Breast epithelium (tissue), 4 donors: ENCODE measurements around the gene EHMT1. TPM values are rescaled to one million over a fixed set of nuclear protein-coding genes. Genes with fewer than 3 reads are reported as not detected.

Experiments used
- DNase-seq, 2 donors: peaks; one replicate each; pipeline ENCODE4 v3.0.0-alpha.2; 2019; ENCODE audit warnings: low spot score in 2 of 2
- H3K27ac ChIP-seq, 2 donors: fragments of 200-600 bp; sonication (generic) in 1 of 2; one replicate each; pipeline ENCODE4 v1.5.1; 2016 to 2019; ENCODE audit warnings: mild to moderate bottlenecking in 1 of 2
- H3K27me3 ChIP-seq, 2 donors: fragments of 200-600 bp; sonication (generic) in 1 of 2; one replicate each; pipeline versions ENCODE4 v1.5.1 to v1.6.0; 2017 to 2019; ENCODE audit warnings: control low read depth in 1 of 2, mild to moderate bottlenecking in 1 of 2
- H3K36me3 ChIP-seq: fragments of 200-600 bp; one replicate; pipeline ENCODE4 v1.5.1; 2019
- H3K4me1 ChIP-seq, 2 donors: fragments of 200-600 bp; sonication (generic); one replicate each; pipeline ENCODE4 v1.5.1; 2016 to 2019; ENCODE audit warnings: control low read depth in 1 of 2
- H3K4me3 ChIP-seq, 3 donors: fragments of 200-600 bp; sonication (generic); 1 replicate in 2 of 3; 2 replicates in 1 of 3; pipeline ENCODE4 v1.5.1; 2016 to 2019; ENCODE audit warnings: mild to moderate bottlenecking in 3 of 3, moderate library complexity in 2 of 3
- H3K9me3 ChIP-seq, 2 donors: fragments of 200-600 bp; sonication (generic) in 1 of 2; one replicate each; pipeline ENCODE4 v1.5.1; 2016 to 2019; ENCODE audit warnings: control low read depth in 1 of 2
- POLR2A ChIP-seq: fragments of 450-650 bp; IDR thresholded peaks from one replicate; pipeline ENCODE4 v1.6.1; 2016; ENCODE audit warnings: antibody characterized with exemption, mild to moderate bottlenecking, moderate library complexity
- POLR2AphosphoS5 ChIP-seq, 3 donors: sonication (generic); formaldehyde crosslinking; IDR thresholded peaks; one replicate each; pipeline ENCODE4 v1.6.1; 2017; ENCODE audit warnings: antibody characterized with exemption in 3 of 3
- intact Hi-C: fragments of 100-400 bp; cut with DNase I; formaldehyde crosslinking; loops from one replicate; pipeline ENCODE4 v1.15.1; 2023; ENCODE audit warnings: low total_unique reads
- total RNA-seq, 3 donors: library from RNA; depleted of rRNA; stranded (reverse); fragments of >200 nt; gene quantifications; one replicate each; pipeline ENCODE4 v1.1.0, GENCODE V29; 2016
- TF ChIP-seq, protein P1 (sequence below), 3 donors: fragments of 450-650 bp; IDR thresholded peaks; one replicate each; pipeline ENCODE4 v1.5.1; 2016 to 2017; ENCODE audit warnings: antibody characterized with exemption in 3 of 3, mild to moderate bottlenecking in 3 of 3, moderate library complexity in 3 of 3

The EHMT1 gene
- 100 to 1,000 TPM in 1 of 3 donors, 10 to 100 TPM in 2; 63.7 to 113 (median 91.2) TPM for total RNA-seq

DNA sequence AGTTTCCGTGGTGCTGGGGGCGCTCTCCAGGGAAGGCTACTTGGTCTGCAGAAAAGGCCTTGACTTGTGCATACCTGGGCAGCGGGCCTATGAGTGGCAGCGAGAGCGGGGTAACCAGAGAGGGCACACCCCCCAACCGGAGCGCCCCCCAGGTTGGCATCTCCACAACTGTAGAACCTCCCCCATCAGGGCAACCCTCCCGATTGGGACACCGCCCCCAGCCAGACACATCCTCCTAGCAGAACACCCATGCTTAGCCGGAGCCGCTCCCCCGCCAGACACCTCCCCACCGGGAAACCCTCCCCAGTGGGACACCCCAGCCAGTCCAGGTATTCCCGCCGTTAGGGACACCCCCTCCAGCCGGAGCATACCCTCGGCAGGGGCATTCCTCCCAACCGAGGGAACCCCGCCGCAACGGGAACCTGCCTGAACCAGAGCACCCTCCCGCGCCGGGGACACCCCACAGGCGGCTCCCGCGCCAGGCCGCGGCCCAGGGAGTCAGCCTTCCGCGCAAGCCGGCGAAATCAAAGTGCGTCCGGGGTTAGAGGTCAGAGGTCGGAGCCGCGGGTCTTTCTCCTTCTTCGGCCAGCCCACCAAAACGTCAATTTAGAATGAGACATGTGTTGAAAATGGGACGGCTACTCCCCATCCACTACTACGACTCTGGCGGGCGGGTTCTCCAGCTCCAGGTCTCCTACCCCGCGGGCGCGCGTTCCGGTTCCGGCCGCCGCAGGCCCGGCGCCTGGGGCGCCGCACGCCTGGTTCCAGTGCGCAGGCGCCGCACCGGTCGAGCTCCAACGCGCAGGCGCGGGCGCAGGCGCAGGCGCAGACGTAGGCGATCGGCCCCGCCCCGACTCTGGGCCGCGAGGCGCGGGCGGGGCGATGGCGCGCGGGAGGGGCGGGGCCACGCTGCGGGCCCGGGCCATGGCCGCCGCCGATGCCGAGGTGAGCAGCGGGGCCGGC is at the start of gene EHMT1:
Gene EHMT1 (plus strand): TSS at position 901 of the 963 bp plus-strand sequence. CDS start 24 bp downstream, at position 925.
- intact Hi-C loops = no loop called here
- DNase-seq = peak; percentile 69 to 82
- H3K27ac ChIP-seq = peak within 1 kb of the TSS; percentile 94 to 96
- TF ChIP-seq POLR2A = no peak
- peak; percentile 57 to 83 (median 72) for TF ChIP-seq POLR2AphosphoS5 (IDR thresholded peaks at IDR 0.05)
- TF ChIP-seq, protein P1, sequence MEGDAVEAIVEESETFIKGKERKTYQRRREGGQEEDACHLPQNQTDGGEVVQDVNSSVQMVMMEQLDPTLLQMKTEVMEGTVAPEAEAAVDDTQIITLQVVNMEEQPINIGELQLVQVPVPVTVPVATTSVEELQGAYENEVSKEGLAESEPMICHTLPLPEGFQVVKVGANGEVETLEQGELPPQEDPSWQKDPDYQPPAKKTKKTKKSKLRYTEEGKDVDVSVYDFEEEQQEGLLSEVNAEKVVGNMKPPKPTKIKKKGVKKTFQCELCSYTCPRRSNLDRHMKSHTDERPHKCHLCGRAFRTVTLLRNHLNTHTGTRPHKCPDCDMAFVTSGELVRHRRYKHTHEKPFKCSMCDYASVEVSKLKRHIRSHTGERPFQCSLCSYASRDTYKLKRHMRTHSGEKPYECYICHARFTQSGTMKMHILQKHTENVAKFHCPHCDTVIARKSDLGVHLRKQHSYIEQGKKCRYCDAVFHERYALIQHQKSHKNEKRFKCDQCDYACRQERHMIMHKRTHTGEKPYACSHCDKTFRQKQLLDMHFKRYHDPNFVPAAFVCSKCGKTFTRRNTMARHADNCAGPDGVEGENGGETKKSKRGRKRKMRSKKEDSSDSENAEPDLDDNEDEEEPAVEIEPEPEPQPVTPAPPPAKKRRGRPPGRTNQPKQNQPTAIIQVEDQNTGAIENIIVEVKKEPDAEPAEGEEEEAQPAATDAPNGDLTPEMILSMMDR (IDR thresholded peaks at IDR 0.05) = no peak
- no peaks in the 10 kb centered on the region for H3K9me3 ChIP-seq
- peak within 1 kb of the TSS; percentile 76 to 99 (median 80) for H3K4me3 ChIP-seq
- no peaks in the 10 kb centered on the region for H3K36me3 ChIP-seq
- H3K4me1 ChIP-seq = peaks cover 8 to 25% of the 10 kb centered on the region in 2 donors
- H3K27me3 ChIP-seq = no peaks in the 10 kb centered on the region

DNA sequence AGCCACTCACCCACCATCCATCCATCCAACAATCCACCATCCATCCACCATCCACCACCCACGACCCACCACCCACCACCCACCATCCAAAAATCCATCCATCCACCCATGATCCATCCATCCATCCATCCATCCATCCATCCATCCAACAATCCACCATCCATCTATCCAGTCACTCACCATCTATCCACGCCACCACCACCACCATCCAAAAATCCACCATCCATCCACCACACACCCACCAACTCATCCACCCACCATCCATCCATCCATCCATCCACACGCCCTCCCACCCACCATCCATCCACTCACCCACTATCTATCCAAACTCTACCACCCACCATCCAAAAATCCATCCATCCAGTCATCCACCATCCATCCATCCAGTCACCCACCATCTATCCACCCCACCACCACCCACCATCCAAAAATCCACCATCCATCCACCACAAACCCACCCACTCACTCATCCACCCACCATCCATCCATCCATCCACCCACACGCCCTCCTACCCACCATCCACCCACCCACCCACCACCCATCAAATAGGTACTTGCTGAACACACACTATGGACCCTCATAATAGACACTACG is 49.1 kb upstream of the EHMT1 start:
- H3K4me1 ChIP-seq = no peaks in the 10 kb centered on the region
- no peaks in the 10 kb centered on the region for H3K27me3 ChIP-seq
- H3K36me3 ChIP-seq = no peaks in the 10 kb centered on the region
- no peak overlapping the region for H3K4me3 ChIP-seq
- intact Hi-C loops = loop anchor here (2.0 kb wide), 1 partner anchor 63 kb away; no protein-coding TSS in a partner anchor
- TF ChIP-seq, protein P1 (IDR thresholded peaks at IDR 0.05) = no peak
- TF ChIP-seq POLR2A (no peak), POLR2AphosphoS5 (IDR thresholded peaks at IDR 0.05) (no peak)
- no peak overlapping the region for H3K27ac ChIP-seq
- no peaks in the 10 kb centered on the region for H3K9me3 ChIP-seq
- no peak for DNase-seq

DNA sequence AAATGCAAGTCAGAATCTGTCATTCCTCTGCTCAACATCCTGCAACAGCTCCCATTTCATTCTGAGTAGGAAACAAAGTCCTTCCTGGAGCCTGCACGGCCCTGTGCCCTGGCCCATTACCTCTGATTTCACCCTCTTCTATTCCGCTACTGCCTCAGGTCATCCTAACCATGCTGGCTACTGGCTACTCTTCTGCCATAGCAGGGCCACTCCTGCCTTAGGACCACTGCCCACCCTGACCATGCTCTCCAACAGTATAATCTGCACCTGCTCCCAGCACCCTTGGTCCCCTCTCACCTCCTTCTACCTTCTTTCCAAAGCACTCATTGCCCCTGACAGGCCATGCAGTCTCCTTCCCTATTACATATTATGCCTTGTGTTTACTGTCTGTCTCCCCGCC is 48.2 kb upstream of the EHMT1 start:
- Histone ChIP-seq H3K36me3 (no peaks in the 10 kb centered on the region), H3K27ac (no peak overlapping the region), H3K27me3 (no peaks in the 10 kb centered on the region), H3K4me3 (no peak overlapping the region), H3K9me3 (no peaks in the 10 kb centered on the region), H3K4me1 (no peaks in the 10 kb centered on the region)
- TF ChIP-seq POLR2AphosphoS5 (IDR thresholded peaks at IDR 0.05) (no peak), POLR2A (no peak)
- TF ChIP-seq, protein P1 (IDR thresholded peaks at IDR 0.05) = no peak
- DNase-seq = no peak
- intact Hi-C loops = loop anchor here (2.0 kb wide), 1 partner anchor 64 kb away; no protein-coding TSS in a partner anchor

DNA sequence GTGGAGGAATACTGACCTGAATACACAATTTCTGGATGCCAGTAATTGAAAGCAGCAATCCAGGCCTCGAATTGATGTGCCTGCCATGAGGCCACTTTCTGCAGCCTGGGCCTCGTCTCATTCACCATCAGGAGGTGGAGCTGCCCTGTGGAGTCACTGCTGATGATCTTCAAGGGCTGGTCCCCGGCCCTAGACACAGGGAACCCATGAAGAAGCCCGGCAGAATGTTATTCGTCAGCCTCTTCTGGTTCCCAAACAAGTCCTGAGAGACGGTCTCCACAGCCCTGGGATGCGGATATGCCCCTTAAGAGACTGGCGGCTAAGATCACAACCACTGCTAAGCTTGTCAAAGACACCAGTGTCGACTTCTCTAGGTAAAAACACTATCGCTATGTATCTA is 44.6 kb upstream of the EHMT1 start:
- no peaks in the 10 kb centered on the region for H3K9me3 ChIP-seq
- H3K4me1 ChIP-seq = peaks cover 8% of the 10 kb centered on the region in 2 donors
- H3K4me3 ChIP-seq = no peak overlapping the region
- intact Hi-C loops = no loop called here
- no peaks in the 10 kb centered on the region for H3K27me3 ChIP-seq
- no peaks in the 10 kb centered on the region for H3K36me3 ChIP-seq
- TF ChIP-seq, protein P1 (IDR thresholded peaks at IDR 0.05) = no peak
- no peak for TF ChIP-seq POLR2AphosphoS5 (IDR thresholded peaks at IDR 0.05)
- TF ChIP-seq POLR2A = no peak
- no peak for DNase-seq
- no peak overlapping the region for H3K27ac ChIP-seq

DNA sequence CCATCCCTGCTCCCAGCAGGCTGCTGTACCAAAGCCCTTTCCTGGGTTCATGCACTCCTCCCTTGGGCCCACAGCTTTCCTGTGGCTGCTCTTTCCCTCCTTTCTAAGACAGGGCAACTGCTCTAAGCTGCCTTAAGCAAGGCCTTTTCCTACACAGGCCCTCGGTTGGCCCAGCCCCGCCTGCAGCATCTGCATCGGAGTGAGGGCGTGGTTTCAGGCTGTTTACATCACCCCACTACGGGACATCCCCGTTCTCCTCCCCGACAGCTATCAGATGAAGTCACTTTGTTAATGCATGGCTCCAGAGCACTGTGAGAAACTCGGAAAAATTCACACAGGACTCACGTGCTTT is 43.5 kb upstream of the EHMT1 start:
- no peaks in the 10 kb centered on the region for H3K36me3 ChIP-seq
- intact Hi-C loops = no loop called here
- TF ChIP-seq POLR2AphosphoS5 (IDR thresholded peaks at IDR 0.05) (no peak), POLR2A (no peak)
- TF ChIP-seq, protein P1 (IDR thresholded peaks at IDR 0.05) = no peak

More for the DNA sequence above, 43.5 kb upstream of the EHMT1 start:
- no peaks in the 10 kb centered on the region for H3K9me3 ChIP-seq
- peaks cover 8% of the 10 kb centered on the region in 2 donors for H3K4me1 ChIP-seq
- DNase-seq = no peak
- H3K27ac ChIP-seq = no peak overlapping the region
- H3K27me3 ChIP-seq = no peaks in the 10 kb centered on the region
- H3K4me3 ChIP-seq = no peak overlapping the region
